H1 (cell line): Measurements from ENCODE around the gene AKR1C8. TPM values are rescaled to one million over a fixed set of nuclear protein-coding genes. Genes with fewer than 3 reads are reported as not detected.
"Not testable (repeated sequence)": the region's sequence is repeated elsewhere in the genome, so short reads cannot be mapped to it uniquely, and the experiment has no call there.

Source experiments
- CTCF ChIA-PET: fragments of 300-600 bp; sonication (Branson Sonifier 250); formaldehyde crosslinking; loops from one replicate; lab custom pipeline; 2021; ENCODE audit not compliant: partially characterized antibody; lab: Charles Lee
- POLR2A ChIA-PET: fragments of 300-600 bp; sonication (Branson Sonifier 250); formaldehyde crosslinking; loops from one replicate; lab custom pipeline; 2021; ENCODE audit warnings: inconsistent platforms; ENCODE audit not compliant: partially characterized antibody; lab: Charles Lee
- DNase-seq, 2 experiments: peaks; one replicate each; pipeline versions ENCODE4 v3.0.0 to v3.0.0-alpha.2; 2010 to 2022; ENCODE audit warnings: low spot score in 2 of 2, low read depth in 1 of 2, mixed read lengths in 1 of 2
- FAIRE-seq: peaks from 2 replicates; lab custom pipeline; 2011; peaks lifted over from hg19 to GRCh38; lab: Jason Lieb, UNC
- H2AFZ ChIP-seq: 2 replicates; pipeline ENCODE4 v1.8.1; 2012; ENCODE audit warnings: low read length, inconsistent platforms
- H2AK5ac ChIP-seq: 2 replicates; pipeline ENCODE4 v1.6.1; 2013; ENCODE audit warnings: low read depth, low read length
- H2BK120ac ChIP-seq: replicated peaks from 2 replicates; pipeline ENCODE3; 2013; ENCODE audit warnings: low read depth, low read length, inconsistent platforms
- H2BK12ac ChIP-seq: 2 replicates; pipeline ENCODE4 v1.6.1; 2013; ENCODE audit warnings: low read depth, low read length
- H2BK15ac ChIP-seq: 2 replicates; pipeline ENCODE4 v1.6.1; 2013; ENCODE audit warnings: low read length
- H2BK20ac ChIP-seq: 2 replicates; pipeline ENCODE4 v1.6.1; 2013; ENCODE audit warnings: low read length
- H2BK5ac ChIP-seq: 2 replicates; pipeline ENCODE4 v1.6.1; 2013; ENCODE audit warnings: low read depth, low read length
- H3K14ac ChIP-seq: 2 replicates; pipeline ENCODE4 v1.6.1; 2013; ENCODE audit warnings: inconsistent platforms; ENCODE audit not compliant: insufficient read length
- H3K18ac ChIP-seq: 2 replicates; pipeline ENCODE4 v1.6.1; 2013; ENCODE audit warnings: low read length; ENCODE audit errors: extremely low read depth
- H3K23ac ChIP-seq: 2 replicates; pipeline ENCODE4 v1.6.1; 2013; ENCODE audit warnings: inconsistent platforms; ENCODE audit not compliant: insufficient read length
- H3K23me2 ChIP-seq: 2 replicates; pipeline ENCODE4 v1.6.1; 2013; ENCODE audit warnings: low read depth, low read length
- H3K27ac ChIP-seq: 2 replicates; pipeline ENCODE4 v1.6.1; 2011; ENCODE audit warnings: low read depth, low read length, inconsistent platforms
- H3K27me3 ChIP-seq, 4 experiments: replicated peaks in 1 of 4; 1 replicate in 1 of 4; 2 replicates in 3 of 4; pipeline versions ENCODE4 v1.6.1 to v1.8.1; 2011 to 2013; ENCODE audit warnings: low read length in 3 of 4, mild to moderate bottlenecking in 3 of 4, inconsistent platforms in 2 of 4, mixed read lengths in 2 of 4, moderate library complexity in 1 of 4; ENCODE audit not compliant: control insufficient read depth in 3 of 4, insufficient read depth in 3 of 4; ENCODE audit errors: extremely low read depth in 1 of 4
- H3K36me3 ChIP-seq, 4 experiments: 2 replicates each; pipeline versions ENCODE4 v1.6.1 to v1.8.1; 2011 to 2013; ENCODE audit warnings: mild to moderate bottlenecking in 4 of 4, low read length in 3 of 4, moderate library complexity in 2 of 4, control low read depth in 1 of 4, inconsistent platforms in 1 of 4; ENCODE audit not compliant: insufficient read depth in 4 of 4, control insufficient read depth in 2 of 4
- H3K4ac ChIP-seq: replicated peaks from 2 replicates; pipeline ENCODE3; 2013; ENCODE audit warnings: low read length, low read depth, mixed read lengths, inconsistent platforms; ENCODE audit not compliant: insufficient read length
- H3K4me1 ChIP-seq, 4 experiments: replicated peaks in 1 of 4; 1 replicate in 1 of 4; 2 replicates in 3 of 4; pipeline versions ENCODE4 v1.6.1 to v1.8.1; 2011 to 2013; ENCODE audit warnings: low read length in 3 of 4, inconsistent platforms in 2 of 4, mixed read lengths in 1 of 4; ENCODE audit not compliant: insufficient read depth in 4 of 4, control insufficient read depth in 3 of 4
- H3K4me2 ChIP-seq, 2 experiments: 2 replicates each; pipeline versions ENCODE4 v1.6.1 to v1.8.1; 2011 to 2013; ENCODE audit warnings: low read depth in 2 of 2, low read length in 2 of 2, control low read depth in 1 of 2, inconsistent platforms in 1 of 2, mild to moderate bottlenecking in 1 of 2; ENCODE audit not compliant: insufficient read depth in 1 of 2
- H3K4me3 ChIP-seq, 4 experiments: fragments of 200-600, 300-600 bp in 1 of 4; sonication (generic), shearing (Covaris generic), sonication (Bioruptor Twin) in 1 of 4; 2 replicates each; pipeline versions ENCODE4 v1.5.1 to v1.8.1; 2011 to 2016; ENCODE audit warnings: low read length in 4 of 4, low read depth in 3 of 4, control low read depth in 2 of 4, inconsistent platforms in 2 of 4, mild to moderate bottlenecking in 2 of 4, mixed read lengths in 1 of 4, moderate library complexity in 1 of 4; ENCODE audit not compliant: insufficient read depth in 2 of 4; ENCODE audit errors: extremely low read depth in 1 of 4
- H3K56ac ChIP-seq: replicated peaks from 2 replicates; pipeline ENCODE3; 2013; ENCODE audit warnings: low read depth, mild to moderate bottlenecking, mixed read lengths, low read length, inconsistent platforms; ENCODE audit not compliant: insufficient read length
- H3K79me1 ChIP-seq: 2 replicates; pipeline ENCODE4 v1.6.1; 2013; ENCODE audit warnings: low read depth, low read length, control low read depth
- H3K79me2 ChIP-seq, 2 experiments: 2 replicates each; pipeline versions ENCODE4 v1.6.1 to v1.8.1; 2012 to 2013; ENCODE audit warnings: low read length in 2 of 2, mild to moderate bottlenecking in 2 of 2, inconsistent platforms in 1 of 2; ENCODE audit not compliant: insufficient read depth in 2 of 2, control insufficient read depth in 1 of 2
- H3K9ac ChIP-seq, 4 experiments: replicated peaks in 1 of 4; 1 replicate in 1 of 4; 2 replicates in 3 of 4; pipeline versions ENCODE4 v1.6.1 to v1.8.1; 2011 to 2013; ENCODE audit warnings: low read depth in 3 of 4, low read length in 3 of 4, control low read depth in 2 of 4, mild to moderate bottlenecking in 2 of 4, moderate library complexity in 2 of 4, inconsistent platforms in 1 of 4; ENCODE audit errors: extremely low read depth in 1 of 4
- H3K9me3 ChIP-seq, 2 experiments: 2 replicates each; pipeline versions ENCODE4 v1.6.1 to v1.8.1; 2012 to 2013; ENCODE audit warnings: mild to moderate bottlenecking in 2 of 2, moderate library complexity in 2 of 2, control low read depth in 1 of 2, inconsistent platforms in 1 of 2, low read depth in 1 of 2, low read length in 1 of 2, mixed read lengths in 1 of 2; ENCODE audit not compliant: insufficient read depth in 2 of 2
- H4K20me1 ChIP-seq, 2 experiments: replicated peaks in 1 of 2; 2 replicates each; pipeline versions ENCODE3 to v1.8.1; 2011 to 2013; ENCODE audit warnings: inconsistent platforms in 2 of 2, low read length in 2 of 2, mild to moderate bottlenecking in 1 of 2; ENCODE audit not compliant: insufficient read depth in 2 of 2, control insufficient read depth in 1 of 2
- H4K5ac ChIP-seq: 2 replicates; pipeline ENCODE4 v1.6.1; 2013; ENCODE audit warnings: low read length, low read depth, mixed read lengths, inconsistent platforms; ENCODE audit not compliant: insufficient read length
- H4K8ac ChIP-seq: 2 replicates; pipeline ENCODE4 v1.8.0; 2013; ENCODE audit warnings: mild to moderate bottlenecking, moderate library complexity, low read length, inconsistent platforms; ENCODE audit not compliant: insufficient read depth; ENCODE audit errors: extremely low read depth
- H4K91ac ChIP-seq: replicated peaks from 2 replicates; pipeline ENCODE3; 2013; ENCODE audit warnings: low read length, mixed read lengths, inconsistent platforms; ENCODE audit not compliant: insufficient read length
- WGBS, 2 experiments: shearing (Covaris generic) in 1 of 2; methylation state at CpG; one replicate each; pipeline versions ENCODE4 v1.1.6 to v1.1.7; 2013 to 2015; ENCODE audit warnings: low lambda C conversion rate in 2 of 2, mixed read lengths in 2 of 2, inconsistent platforms in 1 of 2, low coverage in 1 of 2, missing lambda C conversion rate in 1 of 2; ENCODE audit not compliant: insufficient replicate concordance in 2 of 2, insufficient coverage in 1 of 2, insufficient read length in 1 of 2; ENCODE audit errors: extremely low coverage in 1 of 2, missing lambda C conversion rate in 1 of 2; 5-methylcytosine and 5-hydroxymethylcytosine counted together
- polyA plus RNA-seq, 7 experiments: library from polyadenylated mRNA; depleted of rRNA in 3 of 7; stranded (reverse) in 5 of 7; unstranded in 2 of 7; fragments of >200 nt in 5 of 7; fragments of 200-250 nt in 2 of 7; gene quantifications; 1 replicate in 5 of 7; 2 replicates in 1 of 7; 4 replicates in 1 of 7; pipeline versions ENCODE4 v1.2.1 to v1.2.3, GENCODE V29; 2011 to 2013; ENCODE audit warnings: missing spikeins in 2 of 7, mixed read lengths in 2 of 7
- total RNA-seq: library from RNA; stranded (reverse); fragmentation: NEBNext Ultra II Directional; extraction: Animal tissue kit (Norgen Biotek cat#: 25700); gene quantifications from 2 replicates; pipeline ENCODE4 v1.2.1, GENCODE V29; 2021

Gene AKR1C8
- total and polyA plus RNA-seq, 2 of the 8 experiments (the other 6 are each of a cell fraction or from before 2014, with no cell fraction given), result not detected

GRCh38 chr10:5209776-5210175, 24.8 kb upstream of the AKR1C8 start:
- POLR2A ChIA-PET, H2BK120ac ChIP-seq, H3K9me3 ChIP-seq, H2BK20ac ChIP-seq, H4K20me1 ChIP-seq, H3K79me2 ChIP-seq, H3K18ac ChIP-seq, H4K8ac ChIP-seq, H3K23ac ChIP-seq, H2AFZ ChIP-seq, H3K4me3 ChIP-seq, H3K56ac ChIP-seq, H3K27ac ChIP-seq, H3K79me1 ChIP-seq, H3K14ac ChIP-seq, DNase-seq, H3K4me2 ChIP-seq, H2AK5ac ChIP-seq, H3K36me3 ChIP-seq, H2BK5ac ChIP-seq, H3K9ac ChIP-seq, H3K4me1 ChIP-seq, H2BK15ac ChIP-seq, H3K27me3 ChIP-seq, H2BK12ac ChIP-seq, H4K91ac ChIP-seq, H3K4ac ChIP-seq, H3K23me2 ChIP-seq, H4K5ac ChIP-seq, FAIRE-seq: not testable (repeated sequence)
- CTCF ChIA-PET, result interaction anchor here (0.8 to 1.3 kb wide), 3 partner anchors 10 to 215 kb away, joined by 4 to 6 read pairs (median 5); no protein-coding TSS in a partner anchor
- WGBS, 2 experiments, result 100% methylated on average over 1 of the region's 1 CpG; no CpG with 5 or more reads in 1 of the 2 experiments
